HG03558 (cell line): ENCODE measurements around the gene ZNF385C.

Experiments used
- ATAC-seq: cut with Tn5 transposase; IDR thresholded peaks from one replicate; pipeline ENCODE4 v1.9.1; 2021; ENCODE audit warnings: moderate number of reproducible peaks; ENCODE audit not compliant: unreplicated experiment; ENCODE audit errors: extremely low read depth

The ZNF385C gene

DNA sequence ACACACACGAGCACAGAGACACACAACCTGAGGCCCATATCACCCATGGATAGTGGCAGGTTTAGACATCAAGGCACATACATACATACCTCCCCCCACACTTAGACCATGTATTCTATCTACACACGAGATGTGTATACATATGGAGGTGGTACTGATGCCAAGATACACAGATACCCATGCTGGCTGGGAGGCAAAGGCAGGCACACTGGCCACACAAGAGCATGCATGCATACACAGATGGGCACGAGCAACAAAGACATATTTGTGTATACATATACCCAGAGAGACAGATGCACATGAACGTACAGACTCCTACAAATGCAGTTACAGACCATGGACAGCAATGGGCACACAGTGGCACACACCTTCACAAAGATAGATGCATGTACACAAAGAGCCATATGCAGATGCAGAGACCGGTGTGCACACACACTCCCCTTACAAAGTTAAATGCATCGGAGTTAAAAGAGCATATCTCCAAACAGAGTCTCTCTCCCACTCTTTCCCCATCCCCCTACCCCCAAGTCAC, 45.9 kb downstream of the ZNF385C start:
- no peak for ATAC-seq

DNA sequence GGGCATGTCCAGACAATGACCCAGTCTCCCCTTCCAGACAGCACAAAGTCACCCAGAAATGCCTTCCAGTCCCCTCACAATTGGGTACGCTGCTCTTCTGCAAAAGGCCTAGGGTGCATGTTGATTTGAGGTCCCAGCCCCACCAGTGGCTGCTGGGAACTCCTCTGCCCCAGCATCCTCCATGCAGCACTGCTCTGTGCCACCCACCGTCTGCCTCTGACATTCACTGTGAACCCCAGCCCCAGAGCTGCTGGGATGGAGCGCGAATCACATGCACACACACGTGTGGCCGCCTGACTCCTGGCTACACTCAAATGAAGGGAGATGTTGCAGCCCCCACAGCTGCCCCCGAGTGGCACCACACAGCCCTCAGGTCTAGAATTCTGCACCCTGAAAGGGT, 46.6 kb downstream of the ZNF385C start:
- ATAC-seq = no peak

DNA sequence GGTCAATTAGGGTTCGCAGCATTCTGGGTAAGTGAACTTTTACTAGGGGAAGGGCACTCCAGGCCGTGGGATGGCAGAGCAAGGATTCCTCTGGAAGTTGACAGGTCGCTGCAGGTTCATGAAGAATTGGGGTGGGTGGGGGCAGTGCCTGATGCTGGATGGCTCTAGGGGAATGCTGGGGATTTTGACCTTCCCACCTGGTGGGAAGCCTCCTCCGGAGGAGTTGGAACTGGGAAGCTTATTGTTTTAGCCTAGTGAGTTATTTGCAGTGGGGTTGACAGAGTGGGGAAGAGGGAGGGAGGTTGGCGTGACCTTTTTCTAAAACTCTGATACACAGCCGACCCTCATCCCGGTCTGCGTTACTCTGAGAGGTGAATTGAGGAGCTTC, 47.3 kb downstream of the ZNF385C start:
- no peak for ATAC-seq

DNA sequence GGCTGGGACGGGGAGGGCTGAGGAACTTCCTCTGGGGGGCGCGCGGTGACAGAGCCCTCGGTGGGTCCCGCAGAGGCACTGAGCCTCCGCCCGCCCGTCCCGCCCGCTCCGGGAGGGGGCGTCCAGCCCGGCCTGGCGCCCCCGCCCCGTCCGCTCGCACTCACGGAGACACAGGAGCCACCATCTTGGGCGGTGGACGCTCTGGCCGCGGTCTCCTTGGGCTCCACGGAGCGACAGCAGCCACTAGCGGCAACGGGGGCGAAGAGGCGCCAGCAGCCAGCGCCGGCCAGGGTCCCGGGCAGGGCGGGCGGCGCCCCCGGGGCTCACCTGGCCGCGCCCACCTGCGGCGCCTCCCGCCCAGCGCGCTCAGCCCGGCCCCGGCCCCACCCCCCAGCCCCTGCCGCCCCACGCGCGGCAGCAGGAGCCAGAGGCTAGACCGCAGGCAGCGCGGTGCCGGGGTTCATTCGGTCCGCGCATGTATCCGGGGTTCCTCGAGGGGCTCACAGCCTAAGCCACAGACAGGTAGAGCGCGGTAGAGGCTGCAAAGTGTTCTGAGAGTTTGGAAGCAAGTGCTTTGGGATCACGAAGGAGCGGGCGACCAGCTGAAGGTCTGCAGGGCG, 47.8 kb downstream of the ZNF385C start, which contains the start of gene C17orf113:
TSS of gene C17orf113 (minus strand) at position 209 of the 620 bp plus-strand sequence. CDS start 7,225 bp downstream, outside the sequence.
- ATAC-seq = no peak

DNA sequence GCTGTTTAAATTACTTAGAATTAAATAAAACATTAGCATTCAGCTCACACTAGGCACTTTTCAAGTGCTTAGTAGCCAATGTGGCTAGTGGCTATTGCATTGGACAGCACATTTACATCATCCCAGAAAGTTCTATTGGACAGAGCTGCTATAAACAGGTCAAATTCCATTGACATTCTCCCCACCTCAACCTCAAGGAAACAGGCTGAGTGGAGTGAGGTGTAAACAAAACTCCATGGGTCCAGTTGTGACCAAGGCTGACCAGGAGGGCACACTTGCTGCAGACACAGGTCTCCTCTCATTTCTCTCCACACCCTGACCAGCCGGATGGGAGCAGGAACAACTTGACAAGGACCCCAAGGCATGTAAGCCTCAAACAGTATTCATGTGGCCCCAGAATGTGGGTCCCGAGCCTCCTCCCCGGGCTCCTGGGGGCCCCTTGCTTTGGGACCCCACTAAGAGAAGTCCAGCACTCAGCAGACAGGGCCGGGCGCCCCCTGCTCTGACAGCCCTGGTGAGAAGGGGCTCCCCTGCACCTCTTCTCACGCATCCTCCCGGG, 48.4 kb downstream of the ZNF385C start:
- ATAC-seq = no peak

DNA sequence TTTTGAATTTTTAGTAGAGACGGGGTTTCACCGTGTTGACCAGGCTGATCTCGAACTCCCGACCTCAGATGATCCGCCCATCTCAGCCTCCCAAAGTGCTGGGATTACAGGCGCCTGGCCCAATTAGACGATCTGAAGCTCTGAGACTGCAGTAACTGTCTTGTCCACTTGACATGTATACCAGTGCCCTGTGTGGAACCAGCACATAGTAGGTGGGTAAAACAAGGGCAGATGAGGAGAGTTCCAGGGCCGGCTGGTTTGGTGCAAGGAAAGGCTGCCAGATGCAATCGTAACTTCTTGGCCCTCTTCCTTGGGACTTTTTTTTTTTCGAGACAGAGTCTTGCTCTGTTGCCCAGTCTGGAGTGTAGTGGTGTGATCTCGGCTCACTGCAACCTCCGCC, 50.9 kb downstream of the ZNF385C start:
- ATAC-seq = no peak

DNA sequence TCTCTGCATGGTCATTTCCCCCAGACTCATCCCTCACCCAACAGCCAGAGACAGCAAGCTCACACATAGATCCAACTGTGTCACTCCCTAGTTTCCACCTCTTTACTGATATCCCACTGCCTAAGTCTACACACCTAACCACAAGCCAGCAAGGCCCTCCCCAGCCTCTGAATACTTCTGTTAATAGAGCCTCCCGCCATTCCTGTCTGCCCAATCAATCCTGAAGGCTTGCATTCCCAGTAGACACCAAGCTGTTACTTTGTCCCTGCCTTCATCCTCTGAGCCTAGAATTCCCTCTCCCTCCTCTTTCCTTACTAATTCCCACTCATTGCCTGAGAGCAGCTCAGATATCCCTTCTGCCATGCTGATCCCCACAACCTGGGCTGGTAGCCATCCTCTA, 52.6 kb downstream of the ZNF385C start:
- no peak for ATAC-seq

DNA sequence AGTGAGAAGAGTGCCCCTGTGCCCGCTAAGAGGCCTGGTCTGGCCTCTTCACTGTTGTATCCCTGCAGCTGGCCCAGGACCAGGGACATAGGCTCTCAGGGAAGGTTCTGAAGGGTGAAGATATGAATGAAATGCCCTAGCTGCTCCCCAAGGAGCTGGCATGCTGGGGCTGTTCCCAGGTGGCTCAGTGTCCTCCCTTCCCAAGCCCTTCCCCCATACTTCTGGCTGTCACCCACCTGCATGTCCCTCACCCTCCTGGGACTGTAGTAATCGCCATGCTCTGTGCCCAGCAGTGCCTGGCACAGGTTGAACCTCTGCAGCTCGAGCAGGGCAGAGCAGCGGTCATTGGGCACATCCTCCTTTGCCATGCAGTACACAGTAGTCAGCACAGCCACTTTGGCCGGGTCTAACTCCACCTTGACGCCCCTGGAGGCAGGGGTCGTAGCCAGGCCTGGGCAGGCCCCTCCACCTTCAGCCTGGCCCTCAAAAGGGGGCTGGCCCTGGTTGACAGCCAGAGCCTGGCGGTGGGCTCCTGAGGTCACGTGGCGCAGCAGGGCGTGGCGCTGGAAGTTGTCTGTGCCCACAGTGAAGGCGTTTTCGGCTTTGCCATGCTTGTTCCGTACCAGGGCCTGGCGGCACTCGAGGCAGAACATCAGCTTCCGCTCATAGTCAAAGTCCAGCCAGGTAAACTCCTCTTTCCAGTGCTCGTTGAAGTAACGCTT, 55.5 kb downstream of the ZNF385C start:
- no peak for ATAC-seq

DNA sequence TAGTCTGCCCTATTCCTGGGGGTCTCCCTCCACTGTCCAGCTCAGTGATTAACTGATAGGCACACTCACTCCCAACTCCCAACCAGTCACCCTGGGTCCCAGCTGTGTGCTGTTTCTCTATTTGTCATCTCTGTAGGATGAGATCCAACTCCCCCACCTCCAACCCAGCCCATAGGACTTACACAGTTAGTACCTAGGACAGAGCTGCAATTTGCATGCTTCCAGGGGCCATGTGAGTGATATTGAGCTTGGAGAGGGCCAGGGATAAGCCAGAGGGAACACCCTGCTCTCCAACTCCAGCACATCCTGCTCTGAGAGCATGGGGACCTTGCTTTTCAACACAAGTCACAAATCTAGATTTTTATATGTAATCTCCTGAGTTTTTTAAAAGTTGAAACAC, 56.7 kb downstream of the ZNF385C start:
- ATAC-seq = no peak

DNA sequence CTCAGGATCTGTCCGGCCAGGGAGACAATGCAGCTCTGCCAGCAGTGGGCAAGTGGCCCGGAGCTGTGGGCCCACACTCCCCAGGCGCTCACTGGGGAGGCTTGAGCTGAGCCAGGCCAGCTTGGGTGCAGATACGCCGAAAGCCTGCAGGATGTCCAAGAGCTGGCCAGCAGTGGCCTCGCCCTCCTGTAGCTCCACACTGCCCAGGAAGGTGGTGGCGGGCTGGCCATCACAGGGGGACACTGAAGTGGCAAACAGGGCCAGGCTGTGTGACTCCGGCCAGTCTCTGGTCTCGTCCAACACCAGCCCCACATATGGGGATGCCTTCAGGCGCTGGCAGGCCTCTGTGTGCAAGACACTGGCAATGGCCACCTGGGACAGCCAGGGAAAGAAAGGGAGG, 57.5 kb downstream of the ZNF385C start:
- ATAC-seq = no peak

DNA sequence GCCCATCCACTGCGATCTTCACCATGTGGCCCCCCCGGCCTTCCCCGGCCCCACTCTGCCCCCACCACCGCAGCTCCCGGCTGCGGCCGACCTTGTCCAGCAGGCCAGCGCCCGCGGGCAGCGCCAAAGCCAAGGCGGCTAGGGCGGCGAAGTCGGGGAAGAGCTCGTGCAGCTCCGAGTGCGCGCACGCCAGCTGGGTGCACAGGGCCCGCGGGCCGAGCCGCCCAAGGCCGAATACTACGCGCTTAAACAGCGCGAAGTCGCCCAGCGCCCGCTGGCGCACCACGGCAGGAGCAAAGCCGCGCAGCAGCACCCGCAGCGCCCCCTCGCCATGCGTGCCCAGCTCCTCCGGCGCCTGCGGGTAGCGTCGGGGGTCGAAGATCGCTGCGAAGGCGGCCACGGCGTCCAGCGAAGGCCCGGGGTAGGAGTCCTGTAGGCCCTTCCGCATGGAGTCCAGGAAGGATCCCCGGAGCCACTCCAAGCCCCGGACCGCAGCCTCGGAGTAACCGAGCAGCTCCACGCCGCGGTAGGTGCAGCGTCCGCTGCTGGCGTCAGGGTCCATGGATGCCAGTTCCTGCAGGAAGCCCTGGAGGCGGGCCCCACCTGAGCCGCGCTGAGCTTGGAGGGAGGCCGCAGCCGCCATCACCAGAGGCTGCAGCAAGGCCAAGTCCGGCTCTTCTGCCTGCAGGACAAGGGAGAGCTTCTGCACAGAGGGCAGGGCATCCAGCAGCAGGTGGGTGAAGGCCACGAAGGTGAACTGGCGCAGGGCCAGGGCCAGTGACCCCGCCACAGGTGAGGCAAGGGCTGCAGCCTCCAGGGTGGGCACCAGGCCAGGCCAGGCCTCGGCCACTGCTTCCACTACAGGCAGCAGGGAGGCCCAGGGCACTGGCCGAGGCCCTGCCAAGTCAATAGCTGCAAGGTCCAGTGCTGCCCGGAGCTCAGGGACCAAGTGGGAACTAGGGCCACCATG, 58.2 kb downstream of the ZNF385C start:
- no peak for ATAC-seq

DNA sequence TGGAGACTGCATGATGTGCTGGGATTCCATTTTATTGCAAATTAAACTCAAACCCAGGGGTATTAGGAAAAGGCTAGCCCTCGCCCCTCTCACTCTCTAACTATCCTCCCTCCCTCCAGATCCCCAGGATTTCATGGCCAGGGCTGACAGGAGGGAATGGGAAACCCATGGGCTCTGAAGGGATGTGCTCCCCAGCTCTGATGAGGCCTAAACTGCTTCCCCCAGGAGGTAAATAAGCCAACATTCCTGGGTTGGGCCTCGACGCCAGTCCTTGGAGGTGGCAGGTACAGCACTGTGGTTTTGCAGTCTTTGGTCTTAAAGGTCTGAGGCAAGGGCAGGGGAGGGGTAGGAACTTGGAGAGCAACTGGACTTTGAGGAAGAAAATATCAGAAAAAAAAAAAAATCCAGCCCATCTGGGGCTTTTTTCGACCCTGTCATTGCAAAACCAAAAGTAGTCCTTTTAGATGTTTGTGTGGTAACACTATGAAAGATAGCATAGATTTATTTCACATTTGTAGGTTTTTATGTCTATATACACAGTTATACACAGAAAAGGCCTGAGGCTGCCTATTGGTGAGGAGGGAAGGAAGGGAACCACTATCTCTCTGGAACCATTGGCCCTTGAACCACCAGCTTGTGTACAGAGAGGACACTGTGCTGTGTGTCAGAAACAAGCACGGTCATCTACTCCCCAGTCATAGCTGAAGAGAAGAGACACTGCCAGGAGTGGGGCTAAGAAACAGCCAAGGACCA, 59.9 kb downstream of the ZNF385C start:
- ATAC-seq = no peak

DNA sequence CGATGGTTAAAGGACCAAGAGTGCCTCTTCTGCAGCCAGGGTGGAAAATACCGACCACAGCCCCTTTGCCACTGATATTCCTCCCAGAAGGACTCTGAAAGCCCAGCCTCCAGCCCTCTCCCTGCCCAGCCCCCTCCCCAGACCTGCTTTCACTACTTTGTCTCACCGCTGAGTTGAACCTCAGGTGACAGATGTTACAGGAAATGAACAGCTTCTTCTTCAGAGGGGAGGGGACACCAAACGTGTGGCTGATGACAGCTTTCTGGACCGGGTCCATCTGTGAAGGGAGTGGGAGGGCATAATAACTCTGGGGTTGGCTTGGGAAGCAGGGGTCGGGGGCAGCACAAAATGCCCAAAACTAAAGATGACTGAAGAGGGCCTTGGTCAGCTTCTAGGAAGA, 64.2 kb downstream of the ZNF385C start:
- no peak for ATAC-seq

DNA sequence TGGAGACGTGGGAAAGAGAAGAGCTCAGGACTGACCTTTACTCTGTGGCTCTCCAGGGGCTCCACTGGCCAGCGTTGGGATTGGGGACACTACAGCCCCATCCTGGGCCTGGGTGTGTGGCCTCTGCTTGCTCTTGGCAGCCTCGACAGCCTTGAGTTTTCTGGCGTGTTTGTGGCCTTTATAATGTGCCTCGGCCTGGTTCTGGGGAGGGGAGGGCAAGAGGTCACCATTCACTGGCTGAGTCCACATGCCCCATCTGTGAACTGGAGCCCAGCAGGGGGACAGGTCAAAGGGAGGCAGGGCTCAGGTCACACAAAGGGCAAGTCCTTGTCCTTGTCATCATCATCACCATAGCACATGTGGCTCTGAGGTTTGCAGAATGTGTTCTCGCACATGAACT, 66.7 kb downstream of the ZNF385C start:
- no peak for ATAC-seq

DNA sequence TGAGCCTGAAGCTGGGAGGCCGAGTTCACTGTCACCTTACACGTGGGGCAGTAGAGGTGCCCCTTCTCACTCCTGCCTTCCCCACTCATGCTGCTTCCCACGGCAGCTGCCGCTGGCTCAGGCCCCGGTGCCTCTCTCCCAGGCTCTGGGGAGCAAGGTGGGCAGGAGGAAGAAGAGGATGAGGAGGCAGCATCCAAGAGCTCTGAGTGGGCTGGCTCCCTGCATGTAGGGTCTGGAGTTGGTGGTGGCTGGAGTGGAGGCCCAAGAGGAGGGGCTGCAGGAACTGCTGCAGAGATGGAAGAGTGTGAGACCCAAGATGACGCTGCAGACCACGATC, 69.5 kb downstream of the ZNF385C start:
- ATAC-seq = no peak

DNA sequence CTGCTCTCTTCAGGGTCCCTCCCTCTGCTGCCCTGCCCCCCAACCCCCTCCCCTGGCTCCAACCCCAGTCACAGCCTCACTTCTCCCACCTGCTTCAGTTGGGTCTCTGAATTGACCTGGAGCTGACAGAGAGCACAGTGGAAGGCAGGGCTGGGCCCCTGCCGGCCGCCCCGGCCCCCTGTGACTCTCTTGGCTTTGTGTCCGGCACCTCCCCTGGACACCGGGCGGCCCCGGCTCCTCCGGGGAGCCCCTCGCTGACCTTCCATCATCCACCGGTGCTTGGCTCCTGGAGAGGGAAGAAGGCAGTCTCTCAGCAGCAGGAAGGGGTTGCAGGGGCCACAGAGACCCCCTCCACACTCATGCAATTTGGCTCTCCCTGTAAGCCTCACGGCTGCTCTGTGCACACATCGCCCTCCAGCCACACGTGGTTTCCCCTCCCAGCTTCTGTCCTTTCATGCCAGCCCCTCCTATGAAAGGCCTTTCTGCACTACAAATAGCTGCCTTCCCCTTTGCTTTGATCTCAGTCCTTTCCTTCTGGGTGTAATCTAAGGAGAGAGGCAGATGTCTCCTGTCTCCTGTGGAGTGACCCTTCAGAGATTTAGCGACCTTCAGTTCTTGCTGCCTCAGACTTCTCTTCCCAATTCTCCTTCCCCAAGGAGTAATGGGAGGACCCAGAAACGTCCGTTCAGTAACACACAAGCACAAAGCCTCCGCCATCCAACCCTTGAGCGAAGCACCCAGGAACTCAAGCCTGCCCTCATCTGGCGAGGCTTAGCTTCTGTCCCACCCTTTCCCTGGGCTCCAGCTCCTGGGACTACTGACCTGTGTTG, 70.1 kb downstream of the ZNF385C start:
- ATAC-seq = no peak

DNA sequence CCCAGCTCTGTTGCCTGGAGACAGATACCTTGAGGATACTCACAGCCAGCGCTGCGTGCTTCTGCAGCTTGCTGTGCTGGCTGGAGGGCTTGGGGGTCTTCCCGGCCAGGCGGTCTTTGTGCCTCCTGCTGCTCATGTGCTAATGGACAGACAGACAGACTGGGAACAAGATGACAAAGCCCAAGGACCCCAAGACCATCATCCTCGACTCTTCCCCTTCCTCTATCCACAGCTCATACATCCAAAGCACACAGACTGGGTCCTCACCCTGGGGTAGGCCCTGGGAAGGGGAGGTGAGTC, 70.7 kb downstream of the ZNF385C start:
- ATAC-seq = no peak

DNA sequence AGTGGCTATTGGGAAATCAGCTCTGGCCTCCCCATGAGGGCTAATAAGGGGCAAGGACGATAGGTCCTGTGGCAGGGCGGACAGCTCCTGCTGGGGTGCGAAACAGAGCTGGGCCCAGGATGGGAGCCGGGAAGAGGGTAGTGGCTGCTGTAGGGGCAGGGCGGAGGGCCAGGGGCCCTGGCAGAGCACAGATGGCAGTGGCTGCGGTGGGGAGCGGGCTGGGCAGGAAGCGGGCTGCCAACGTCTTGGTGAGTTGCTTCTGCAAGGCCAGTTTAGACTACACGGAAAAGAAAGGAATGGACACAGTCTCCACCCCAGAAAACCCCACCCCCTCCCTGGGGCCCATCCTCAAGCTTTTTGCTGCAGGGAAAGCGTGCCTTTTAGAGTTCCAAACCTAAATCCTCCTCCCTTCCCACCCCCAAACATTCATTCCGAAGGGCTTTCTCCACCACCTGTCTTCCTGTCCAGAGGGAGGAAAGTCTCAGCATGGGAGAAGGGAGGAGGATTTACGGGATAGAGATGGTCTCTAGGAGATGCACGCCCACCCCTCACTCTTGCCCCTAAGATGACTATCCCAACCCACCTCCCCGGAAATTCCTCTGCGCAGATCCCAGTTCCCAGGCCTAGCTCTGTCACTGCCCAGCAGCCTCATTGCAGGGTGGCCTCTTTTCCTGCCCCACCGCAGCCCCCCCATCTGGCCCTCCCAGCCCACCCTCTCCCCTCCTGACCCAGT, 71.2 kb downstream of the ZNF385C start:
- no peak for ATAC-seq

DNA sequence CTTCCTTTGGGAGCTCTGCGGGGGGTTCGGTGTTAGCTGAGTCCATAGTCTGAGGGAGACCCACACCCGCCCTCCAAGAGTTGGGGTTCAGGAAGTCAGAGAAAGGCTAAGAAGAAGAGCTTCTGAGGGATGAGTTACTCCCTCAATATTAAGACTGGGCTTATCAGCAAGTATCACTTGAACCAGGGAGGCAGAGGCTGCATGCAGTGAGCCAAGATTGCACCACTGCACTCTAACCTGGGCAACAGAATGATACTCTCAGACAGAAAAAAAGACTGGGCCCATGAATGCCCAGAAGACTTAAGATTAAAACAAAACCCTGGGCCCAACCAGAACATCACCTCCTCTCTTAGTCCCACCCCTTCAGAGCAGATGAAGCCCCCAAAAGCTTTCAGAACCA, 72.3 kb downstream of the ZNF385C start:
- no peak for ATAC-seq
